H9 (cell line): Measurements from ENCODE around the gene XDH. TPM values are rescaled to one million over a fixed set of nuclear protein-coding genes. Genes with fewer than 3 reads are reported as not detected.

Experiments
- DNase-seq: peaks from one replicate; pipeline ENCODE4 v3.0.0-alpha.2; 2017
- H2AFZ ChIP-seq: one replicate; pipeline ENCODE4 v1.6.1; 2013; ENCODE audit warnings: mild to moderate bottlenecking, low read length, control low read depth, moderate library complexity
- H2AK5ac ChIP-seq: 2 replicates; pipeline ENCODE4 v1.6.1; 2013; ENCODE audit warnings: low read length, control low read depth, mixed read lengths; ENCODE audit not compliant: insufficient read length
- H2BK120ac ChIP-seq: one replicate; pipeline ENCODE4 v1.6.1; 2013; ENCODE audit warnings: low read depth, mild to moderate bottlenecking, low read length, control low read depth, inconsistent platforms; ENCODE audit not compliant: poor library complexity, severe bottlenecking
- H2BK12ac ChIP-seq: 2 replicates; pipeline ENCODE4 v1.6.1; 2013; ENCODE audit warnings: low read length, control low read depth, mixed read lengths, low read depth; ENCODE audit not compliant: insufficient read length
- H2BK15ac ChIP-seq: 2 replicates; pipeline ENCODE4 v1.6.1; 2013; ENCODE audit warnings: low read depth, low read length, control low read depth
- H2BK20ac ChIP-seq: one replicate; pipeline ENCODE4 v1.6.1; 2013; ENCODE audit warnings: low read depth, mild to moderate bottlenecking, low read length, control low read depth, inconsistent platforms; ENCODE audit not compliant: poor library complexity, severe bottlenecking
- H2BK5ac ChIP-seq: 2 replicates; pipeline ENCODE4 v1.6.1; 2013; ENCODE audit warnings: low read length, control low read depth, mixed read lengths; ENCODE audit not compliant: insufficient read length
- H3K14ac ChIP-seq: 2 replicates; pipeline ENCODE4 v1.6.1; 2013; ENCODE audit warnings: low read length, control low read depth; ENCODE audit not compliant: insufficient read depth
- H3K18ac ChIP-seq: 2 replicates; pipeline ENCODE4 v1.6.1; 2013; ENCODE audit warnings: low read depth, mild to moderate bottlenecking, mixed read lengths, low read length, control low read depth; ENCODE audit not compliant: insufficient read length
- H3K23ac ChIP-seq: 2 replicates; pipeline ENCODE4 v1.6.1; 2013; ENCODE audit warnings: low read length, control low read depth, mixed read lengths, low read depth; ENCODE audit not compliant: insufficient read length
- H3K23me2 ChIP-seq: 2 replicates; pipeline ENCODE4 v1.6.1; 2013; ENCODE audit warnings: low read depth, mild to moderate bottlenecking, mixed read lengths, low read length, control low read depth; ENCODE audit not compliant: insufficient read length, poor library complexity, severe bottlenecking
- H3K27ac ChIP-seq: 2 replicates; pipeline ENCODE4 v1.5.1; 2013; ENCODE audit warnings: low read length, control low read depth, mixed read lengths, low read depth; ENCODE audit not compliant: insufficient read length
- H3K27me3 ChIP-seq: 2 replicates; pipeline ENCODE4 v1.6.1; 2013; ENCODE audit warnings: low read length, control low read depth, inconsistent platforms; ENCODE audit not compliant: insufficient read depth
- H3K4ac ChIP-seq: 2 replicates; pipeline ENCODE4 v1.6.1; 2013; ENCODE audit warnings: low read depth, mild to moderate bottlenecking, control low read depth, inconsistent platforms, low read length, moderate library complexity
- H3K4me1 ChIP-seq: 2 replicates; pipeline ENCODE4 v1.6.1; 2013; ENCODE audit warnings: low read length, control low read depth, inconsistent platforms; ENCODE audit not compliant: insufficient read depth
- H3K4me2 ChIP-seq: 2 replicates; pipeline ENCODE4 v1.6.1; 2013; ENCODE audit warnings: low read length, control low read depth, mixed read lengths; ENCODE audit not compliant: insufficient read length, insufficient read depth
- H3K56ac ChIP-seq: 2 replicates; pipeline ENCODE4 v1.6.1; 2013; ENCODE audit warnings: low read depth, mild to moderate bottlenecking, mixed read lengths, low read length, control low read depth; ENCODE audit not compliant: insufficient read length
- H3K79me1 ChIP-seq: 2 replicates; pipeline ENCODE4 v1.6.1; 2013; ENCODE audit warnings: low read depth, mild to moderate bottlenecking, moderate library complexity, low read length, control low read depth, inconsistent platforms; ENCODE audit not compliant: insufficient read depth, poor library complexity, severe bottlenecking
- H3K79me2 ChIP-seq: 2 replicates; pipeline ENCODE4 v1.6.1; 2013; ENCODE audit warnings: low read length, control low read depth, inconsistent platforms; ENCODE audit not compliant: insufficient read depth
- H3K9ac ChIP-seq: 2 replicates; pipeline ENCODE4 v1.6.1; 2013; ENCODE audit warnings: low read length, control low read depth, mixed read lengths; ENCODE audit not compliant: insufficient read length; ENCODE audit errors: extremely low read depth
- H3K9me3 ChIP-seq: one replicate; pipeline ENCODE4 v1.6.1; 2013; ENCODE audit warnings: low read depth, low read length, inconsistent platforms; ENCODE audit not compliant: control insufficient read depth
- H3T11ph ChIP-seq: one replicate; pipeline ENCODE4 v1.6.1; 2013; ENCODE audit warnings: mild to moderate bottlenecking, low read length, control low read depth, inconsistent platforms
- H4K20me1 ChIP-seq: one replicate; pipeline ENCODE4 v1.6.1; 2013; ENCODE audit not compliant: control insufficient read depth, insufficient read length, insufficient read depth
- H4K5ac ChIP-seq: 2 replicates; pipeline ENCODE4 v1.6.1; 2013; ENCODE audit warnings: low read depth, mild to moderate bottlenecking, mixed read lengths, low read length, control low read depth; ENCODE audit not compliant: insufficient read length
- H4K8ac ChIP-seq: replicated peaks from 2 replicates; pipeline ENCODE4 v1.6.1; 2013; ENCODE audit warnings: low read length, control low read depth, mixed read lengths, low read depth; ENCODE audit not compliant: insufficient read length
- H4K91ac ChIP-seq: 2 replicates; pipeline ENCODE4 v1.6.1; 2013; ENCODE audit warnings: low read depth, mild to moderate bottlenecking, moderate library complexity, mixed read lengths, low read length, control low read depth; ENCODE audit not compliant: insufficient read length
- H3K27ac Mint-ChIP-seq, 3 experiments: 2 replicates in 2 of 3; 3 replicates in 1 of 3; pipeline ENCODE4 v1.8.0; 2020 to 2021; ENCODE audit warnings: mixed read lengths in 3 of 3, mild to moderate bottlenecking in 1 of 3, moderate library complexity in 1 of 3
- H3K27me3 Mint-ChIP-seq: 2 replicates; pipeline ENCODE4 v1.8.0; 2021; ENCODE audit warnings: low read depth, mild to moderate bottlenecking, moderate library complexity, mixed read lengths
- H3K36me3 Mint-ChIP-seq, 3 experiments: 2 replicates in 2 of 3; 3 replicates in 1 of 3; pipeline ENCODE4 v1.8.0; 2020 to 2021; ENCODE audit warnings: low read depth in 3 of 3, mixed read lengths in 3 of 3; ENCODE audit not compliant: insufficient read depth in 1 of 3
- H3K4me1 Mint-ChIP-seq, 2 experiments: 2 replicates each; pipeline ENCODE4 v1.8.0; 2020; ENCODE audit warnings: mixed read lengths in 2 of 2
- H3K4me3 Mint-ChIP-seq, 2 experiments: 2 replicates in 1 of 2; 3 replicates in 1 of 2; pipeline ENCODE4 v1.8.0; 2020 to 2021; ENCODE audit warnings: mild to moderate bottlenecking in 2 of 2, mixed read lengths in 2 of 2, moderate library complexity in 1 of 2
- H3K9me3 Mint-ChIP-seq, 2 experiments: 2 replicates in 1 of 2; 3 replicates in 1 of 2; pipeline ENCODE4 v1.8.0; 2020; ENCODE audit warnings: mild to moderate bottlenecking in 2 of 2, mixed read lengths in 2 of 2, moderate library complexity in 1 of 2
- CTCF ChIP-seq: fragments of 200-600 bp; sonication (generic); conservative IDR thresholded peaks from 3 replicates; pipeline ENCODE4 v1.8.0; 2021; ENCODE audit warnings: antibody characterized with exemption, mild to moderate bottlenecking
- WGBS: extraction: QIAGEN DNeasy Blood & Tissue Kit; methylation state at CpG from one replicate; pipeline ENCODE4 v1.1.7; 2013; ENCODE audit warnings: missing lambda C conversion rate, low lambda C conversion rate, mixed read lengths; ENCODE audit not compliant: insufficient read length; ENCODE audit errors: extremely low coverage; 5-methylcytosine and 5-hydroxymethylcytosine counted together
- total RNA-seq: library from RNA; stranded (reverse); gene quantifications from 2 replicates; pipeline ENCODE4 v1.2.1, GENCODE V29; 2021

Gene XDH
- total RNA-seq, 1 experiment from 2014 or later = 1.4 TPM

GRCh38 chr2:31446848-31447247 is 32.3 kb upstream of the XDH start:
- Histone ChIP-seq H3K9ac (no peak overlapping the region), H3K4me1 (no peaks in the 10 kb centered on the region), H3K27me3 (no peaks in the 10 kb centered on the region), H2BK12ac (no peak overlapping the region), H2BK120ac (no peak overlapping the region), H3K4ac (no peak overlapping the region), H4K5ac (no peak overlapping the region), H3K23me2 (no peaks in the 10 kb centered on the region), H3K14ac (no peak overlapping the region), H3K9me3 (no peaks in the 10 kb centered on the region), H3K79me1 (no peaks in the 10 kb centered on the region), H2AK5ac (no peak overlapping the region), H2AFZ (no peak overlapping the region), H2BK20ac (no peak overlapping the region), H3K23ac (no peak overlapping the region), H3T11ph (no peak overlapping the region), H3K18ac (no peak overlapping the region), H3K27ac (no peak overlapping the region), H4K20me1 (no peaks in the 10 kb centered on the region), H3K79me2 (no peaks in the 10 kb centered on the region), H4K8ac (no peak overlapping the region), H2BK15ac (no peak overlapping the region), H3K4me2 (no peak overlapping the region), H4K91ac (no peak overlapping the region), H2BK5ac (no peak overlapping the region), H3K56ac (no peak overlapping the region)
- H3K9me3 Mint-ChIP-seq = peaks cover 11 to 12% of the 10 kb centered on the region in 2 experiments; a peak in 4 of 5 replicates
- H3K27me3 Mint-ChIP-seq = no peaks in the 10 kb centered on the region
- TF ChIP-seq CTCF = no peak
- no CpG with 5 or more reads among the region's 3 CpGs for WGBS
- peaks cover 9 to 10% of the 10 kb centered on the region in 2 experiments for H3K4me1 Mint-ChIP-seq
- H3K4me3 Mint-ChIP-seq = no peak overlapping the region
- DNase-seq = no peak
- peaks cover 2 to 15% (median 4%) of the 10 kb centered on the region in 3 experiments; a peak in 6 of 7 replicates for H3K36me3 Mint-ChIP-seq
- peak overlapping the region in 1 of 3 experiments; percentile 60; a peak in 1 of 7 replicates for H3K27ac Mint-ChIP-seq
